Measurements from ENCODE around the gene CYP4F22.

GRCh38 chr19:15516363-15516762 lies 8.0 kb downstream of the CYP4F22 start:
- TF ChIP-seq CTCF (conservative IDR thresholded peaks at IDR 0.05; ENCODE audit: low read length) (no peak), EZH2phosphoT487 (IDR thresholded peaks at IDR 0.05; ENCODE audit: borderline replicate concordance, low read depth, low read length) (no peak)
